Left ventricle myocardium inferior (tissue), 1 donor: ENCODE data around the gene CALB2. TPM values are rescaled to one million over a fixed set of nuclear protein-coding genes. Genes with fewer than 3 reads are reported as not detected.
"Not testable (repeated sequence)": the region's sequence is repeated elsewhere in the genome, so short reads cannot be mapped to it uniquely, and the experiment has no call there.

Experiments
- DNase-seq: peaks from one replicate; pipeline ENCODE4 v3.0.0-alpha.2; 2020
- H3K27ac ChIP-seq: fragments of 200-600 bp; replicated peaks from 2 replicates; pipeline ENCODE4 v1.8.0; 2021
- H3K27me3 ChIP-seq: fragments of 200-600 bp; 2 replicates; pipeline ENCODE4 v1.8.0; 2021; ENCODE audit warnings: low read depth
- H3K36me3 ChIP-seq: fragments of 200-600 bp; 2 replicates; pipeline ENCODE4 v1.8.0; 2021
- H3K4me1 ChIP-seq: fragments of 200-600 bp; 2 replicates; pipeline ENCODE4 v1.8.0; 2021
- H3K4me3 ChIP-seq: fragments of 200-600 bp; 2 replicates; pipeline ENCODE4 v1.8.0; 2021; ENCODE audit warnings: mild to moderate bottlenecking, moderate library complexity
- H3K9me3 ChIP-seq: fragments of 200-600 bp; replicated peaks from 2 replicates; pipeline ENCODE4 v1.8.0; 2021
- CTCF ChIP-seq: fragments of 200-600 bp; IDR thresholded peaks from 2 replicates; pipeline ENCODE4 v1.8.0; 2021; ENCODE audit warnings: antibody characterized with exemption, mild to moderate bottlenecking, borderline replicate concordance
- intact Hi-C: fragments of 100-400 bp; cut with micrococcal nuclease; formaldehyde crosslinking; loops from one replicate; pipeline ENCODE4 v1.11.0; 2022
- total RNA-seq: library from RNA; stranded (reverse); fragmentation: NEBNext Ultra II Directional; extraction: Animal tissue kit (Norgen Biotek cat#: 25700); gene quantifications from one replicate; pipeline ENCODE4 v1.2.1, GENCODE V29; 2021
- donor health status: DM: no; HTN: yes; CAD: no; lungs with severe emphysema.

CALB2 gene
- total RNA-seq, 1 donor from 2014 or later: 0.36 TPM

- Histone ChIP-seq H3K4me3 (no peak overlapping the region), H3K9me3 (no peaks in the 10 kb centered on the region), H3K36me3 (no peaks in the 10 kb centered on the region), H3K4me1 (peaks cover 3% of the 10 kb centered on the region), H3K27me3 (peaks cover 83% of the 10 kb centered on the region), H3K27ac (no peak overlapping the region)
- no peak for TF ChIP-seq CTCF
- DNase-seq: no peak
- intact Hi-C loops: no loop called here
Observed at GRCh38 chr16:71352963-71353460, 5.5 kb upstream of the CALB2 start.

- no peak for TF ChIP-seq CTCF
- Histone ChIP-seq H3K4me3 (no peak overlapping the region), H3K4me1 (peaks cover 11% of the 10 kb centered on the region), H3K27me3 (peaks cover 83% of the 10 kb centered on the region), H3K9me3 (no peaks in the 10 kb centered on the region), H3K27ac (no peak overlapping the region), H3K36me3 (no peaks in the 10 kb centered on the region)
- intact Hi-C loops: no loop called here
- no peak for DNase-seq
Observed at GRCh38 chr16:71353736-71354135, 4.8 kb upstream of the CALB2 start.

GRCh38 chr16:71354156-71354555 lies 4.4 kb upstream of the CALB2 start:
- DNase-seq: no peak
- H3K4me1 ChIP-seq: peaks cover 12% of the 10 kb centered on the region
- H3K27ac ChIP-seq: no peak overlapping the region
- no peak for TF ChIP-seq CTCF
- intact Hi-C loops: no loop called here
- no peak overlapping the region for H3K4me3 ChIP-seq
- H3K36me3 ChIP-seq: no peaks in the 10 kb centered on the region
- H3K27me3 ChIP-seq: peaks cover 84% of the 10 kb centered on the region
- H3K9me3 ChIP-seq: no peaks in the 10 kb centered on the region

- no peak overlapping the region for H3K4me3 ChIP-seq
- H3K36me3 ChIP-seq: no peaks in the 10 kb centered on the region
- no peak for TF ChIP-seq CTCF
- intact Hi-C loops: no loop called here
- peaks cover 84% of the 10 kb centered on the region for H3K27me3 ChIP-seq
- DNase-seq: no peak
- no peaks in the 10 kb centered on the region for H3K9me3 ChIP-seq
- no peak overlapping the region for H3K27ac ChIP-seq
- H3K4me1 ChIP-seq: peaks cover 12% of the 10 kb centered on the region
Observed at GRCh38 chr16:71356051-71356740, 2.3 kb upstream of the CALB2 start.

GRCh38 chr16:71356936-71357335 lies 1.6 kb upstream of the CALB2 start:
- DNase-seq, H3K36me3 ChIP-seq, H3K27ac ChIP-seq, intact Hi-C loops, H3K4me3 ChIP-seq, H3K9me3 ChIP-seq: not testable (repeated sequence)
- Histone ChIP-seq H3K27me3 (peaks cover 91% of the 10 kb centered on the region), H3K4me1 (peaks cover 12% of the 10 kb centered on the region)

- intact Hi-C loops: no loop called here
Observed at GRCh38 chr16:71357681-71358080, 842 bp upstream of the CALB2 start.

More at GRCh38 chr16:71357681-71358080, 842 bp upstream of the CALB2 start:
- H3K4me3 ChIP-seq: no peak overlapping the region
- no peaks in the 10 kb centered on the region for H3K9me3 ChIP-seq
- no peak overlapping the region for H3K27ac ChIP-seq
- H3K27me3 ChIP-seq: peaks cover 89% of the 10 kb centered on the region
- TF ChIP-seq CTCF: no peak
- H3K4me1 ChIP-seq: peaks cover 12% of the 10 kb centered on the region
- no peak for DNase-seq
- no peaks in the 10 kb centered on the region for H3K36me3 ChIP-seq
